ENCODE measurements around the gene BARD1.
"Not testable (repeated sequence)": the region's sequence is repeated elsewhere in the genome, so short reads cannot be mapped to it uniquely, and the experiment has no call there.

Gene BARD1

DNA sequence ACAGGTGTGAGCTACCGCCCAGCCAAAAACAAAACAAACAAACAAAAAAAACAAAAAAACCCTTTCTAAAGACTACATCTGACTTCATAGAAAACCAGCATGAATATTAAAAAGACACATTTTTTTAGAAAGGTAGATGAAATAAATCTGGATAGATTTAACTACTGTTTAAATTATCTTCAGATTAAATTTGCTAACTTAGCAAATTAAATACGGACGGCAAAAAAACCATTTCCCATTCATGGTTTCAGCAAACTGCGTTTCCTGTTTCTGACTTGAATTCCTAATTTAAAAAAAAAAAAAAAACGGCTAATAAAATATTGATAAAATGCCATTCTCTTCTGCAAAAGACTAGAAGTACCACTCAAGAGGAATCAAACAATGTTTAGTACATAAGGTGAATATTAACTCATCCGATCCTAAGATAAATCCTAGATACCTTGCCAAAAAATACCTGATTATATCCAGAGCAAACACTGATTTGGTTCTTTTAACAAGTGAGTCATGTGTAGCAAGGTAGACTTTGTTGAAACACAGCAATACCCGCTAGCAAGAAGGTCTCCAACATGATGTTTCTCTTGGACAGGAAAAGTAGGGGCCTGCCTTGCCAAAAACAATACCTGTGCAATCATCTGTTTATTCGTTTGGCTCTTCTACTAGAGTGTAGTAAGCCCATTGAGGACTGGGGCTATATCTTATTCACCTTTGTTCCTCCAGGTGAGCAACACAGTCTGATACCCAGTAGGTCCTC, 96.2 kb downstream of the BARD1 start:
- Histone ChIP-seq H4K20me1 (no peaks in the 10 kb centered on the region), H3K4me2 (no peak overlapping the region), H3K9ac (no peak overlapping the region), H3K36me3 (peaks cover 6 to 17% (median 14%) of the 10 kb centered on the region in 11 experiments; a peak in 18 of 22 replicates), H3K27me3 (no peaks in the 10 kb centered on the region), H3K4me3 (no peak overlapping the region), H3K9me3 (replicated peaks in 1 of 11) (peaks cover 4 to 13% (median 10%) of the 10 kb centered on the region in 11 experiments; a peak in 21 of 22 replicates), H3K27ac (no peak overlapping the region), H3K4me1 (peaks cover 0 to 8% (median 0%) of the 10 kb centered on the region in 10 experiments; a peak in 4 of 20 replicates)
- no peak for TF ChIP-seq Cebpa-rat (IDR thresholded peaks at IDR 0.05)

DNA sequence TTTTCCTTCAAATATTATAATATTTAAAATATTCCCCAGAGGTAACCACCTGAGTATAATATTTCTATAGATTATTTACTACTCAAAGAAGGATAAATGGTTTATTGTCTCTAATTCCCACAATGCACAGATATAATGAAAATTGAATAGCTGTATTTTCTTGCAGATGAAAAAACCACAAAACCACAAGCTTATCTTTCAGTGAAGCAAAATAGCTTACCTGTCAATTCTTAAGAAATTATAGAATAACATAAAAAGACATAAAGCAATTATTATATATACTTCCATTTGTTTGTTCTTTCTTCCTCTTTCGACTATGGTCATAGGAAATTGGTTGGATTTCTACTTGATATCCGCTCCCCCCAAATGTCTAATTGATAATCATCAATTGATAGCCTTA, 98.8 kb downstream of the BARD1 start:
- Histone ChIP-seq H3K9me3 (replicated peaks in 1 of 11) (no peaks in the 10 kb centered on the region), H3K4me1 (0 out of 20 replicates have a peak, but pooled peaks cover 0 to 3% (median 0%) of the 10 kb centered on the region in 10 experiments), H4K20me1 (no peaks in the 10 kb centered on the region), H3K4me2 (no peak overlapping the region), H3K4me3 (no peak overlapping the region), H3K27ac (no peak overlapping the region), H3K9ac (no peak overlapping the region), H3K27me3 (no peaks in the 10 kb centered on the region), H3K36me3 (no peaks in the 10 kb centered on the region)
- TF ChIP-seq Cebpa-rat (IDR thresholded peaks at IDR 0.05) = no peak

DNA sequence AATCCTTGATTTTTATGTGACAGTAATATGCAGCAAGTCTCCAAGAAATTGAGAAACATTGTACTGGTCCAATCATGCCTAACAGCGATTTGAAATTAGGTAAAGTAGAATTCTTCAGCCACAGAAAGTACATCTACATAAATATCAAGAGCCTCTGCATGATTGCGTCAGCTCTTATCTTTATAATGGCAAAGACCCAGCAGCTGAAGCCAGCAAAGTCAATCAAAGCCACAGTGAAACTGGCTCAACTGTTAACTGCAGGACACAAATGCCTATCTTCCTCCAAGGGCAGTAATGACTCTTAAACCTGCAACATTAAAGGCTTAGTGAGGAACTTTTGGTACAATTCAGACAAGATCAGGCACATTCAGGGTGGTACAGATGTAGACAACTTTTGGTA, 102.5 kb downstream of the BARD1 start:
- no peak for TF ChIP-seq Cebpa-rat (IDR thresholded peaks at IDR 0.05)
- H3K4me1 ChIP-seq = 0 out of 20 replicates have a peak, but pooled peaks cover 0 to 3% (median 0%) of the 10 kb centered on the region in 10 experiments
- H3K27me3 ChIP-seq = no peaks in the 10 kb centered on the region
- no peak overlapping the region for H3K27ac ChIP-seq
- no peak overlapping the region for H3K4me3 ChIP-seq
- H3K36me3 ChIP-seq = no peaks in the 10 kb centered on the region
- H3K9ac ChIP-seq = no peak overlapping the region
- no peak overlapping the region for H3K4me2 ChIP-seq
- H3K9me3 ChIP-seq (replicated peaks in 1 of 11) = no peaks in the 10 kb centered on the region; a peak in 1 of 22 replicates
- H4K20me1 ChIP-seq = no peaks in the 10 kb centered on the region

DNA sequence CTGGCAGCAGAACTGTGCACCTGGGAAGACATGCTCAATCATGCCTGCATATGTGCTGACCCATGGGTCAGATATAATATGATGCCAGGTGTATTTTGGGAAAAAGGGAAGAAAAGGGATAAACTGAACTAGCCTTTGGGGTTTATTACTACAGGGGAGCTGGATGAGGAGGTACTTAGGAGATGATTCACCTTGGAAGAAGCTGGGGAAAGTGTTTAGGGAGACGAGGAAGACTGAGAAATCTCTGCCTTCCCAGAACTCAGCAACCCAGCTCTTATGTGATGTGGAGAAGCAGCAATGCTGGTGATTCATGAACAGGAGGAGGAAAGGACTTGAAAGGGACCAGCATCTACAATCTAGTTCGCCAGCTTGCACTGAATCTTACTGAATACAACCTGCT, 110.2 kb downstream of the BARD1 start:
- H3K4me1 ChIP-seq = no peaks in the 10 kb centered on the region
- no peaks in the 10 kb centered on the region for H3K36me3 ChIP-seq
- H3K4me2 ChIP-seq = no peak overlapping the region
- no peak overlapping the region for H3K27ac ChIP-seq
- peaks cover 0 to 7% (median 0%) of the 10 kb centered on the region in 11 experiments; a peak in 5 of 22 replicates for H3K9me3 ChIP-seq (replicated peaks in 1 of 11)
- no peaks in the 10 kb centered on the region; a peak in 1 of 22 replicates for H4K20me1 ChIP-seq
- H3K27me3 ChIP-seq = no peaks in the 10 kb centered on the region
- no peak overlapping the region for H3K9ac ChIP-seq
- TF ChIP-seq Cebpa-rat (IDR thresholded peaks at IDR 0.05) = no peak
- H3K4me3 ChIP-seq = no peak overlapping the region

DNA sequence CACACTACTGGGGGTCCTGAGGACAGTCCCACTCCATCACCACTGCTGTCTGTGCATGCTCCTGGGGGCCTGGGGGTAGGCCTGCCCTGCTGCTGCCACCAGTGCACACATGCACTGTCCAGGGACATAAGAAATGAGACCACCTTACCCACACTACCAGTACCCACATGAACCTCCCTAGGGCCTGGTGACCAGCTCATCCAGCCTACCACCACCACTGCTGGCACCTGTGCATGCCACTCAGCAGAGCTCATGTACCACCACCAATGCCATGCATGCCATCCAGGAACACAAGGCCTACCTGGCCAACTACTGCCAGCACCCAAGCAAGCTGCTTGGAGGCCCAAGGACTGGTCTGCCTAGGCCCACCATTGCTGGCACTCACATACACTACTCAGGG, 112.8 kb downstream of the BARD1 start:
- peaks cover 0 to 7% (median 0%) of the 10 kb centered on the region in 11 experiments; a peak in 5 of 22 replicates for H3K9me3 ChIP-seq (replicated peaks in 1 of 11)
- no peak overlapping the region for H3K4me3 ChIP-seq
- H3K4me1 ChIP-seq = no peaks in the 10 kb centered on the region
- TF ChIP-seq Cebpa-rat (IDR thresholded peaks at IDR 0.05) = no peak
- no peak overlapping the region for H3K9ac ChIP-seq
- H3K27me3 ChIP-seq = no peaks in the 10 kb centered on the region
- no peaks in the 10 kb centered on the region; a peak in 1 of 22 replicates for H4K20me1 ChIP-seq
- no peaks in the 10 kb centered on the region for H3K36me3 ChIP-seq
- no peak overlapping the region for H3K27ac ChIP-seq
- no peak overlapping the region for H3K4me2 ChIP-seq

DNA sequence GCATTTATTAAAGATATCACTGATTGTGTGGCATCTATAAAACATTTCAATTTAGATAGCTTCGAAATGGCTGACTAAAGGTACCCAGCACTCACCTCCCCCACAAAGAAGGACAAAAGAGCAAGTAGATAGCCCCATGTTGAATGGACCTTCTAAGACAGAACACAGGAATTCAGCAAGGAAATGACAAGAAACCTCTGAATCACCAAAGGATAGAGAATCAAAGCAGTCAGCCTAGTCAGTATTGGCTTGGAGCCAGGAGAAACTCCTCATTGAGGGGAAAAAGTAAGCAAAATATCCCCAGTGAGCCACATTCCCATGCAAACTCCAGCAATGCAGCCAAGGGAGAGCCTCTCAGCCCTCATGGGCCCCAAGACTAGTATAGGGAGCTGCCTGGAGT, 113.7 kb downstream of the BARD1 start:
- H3K9ac ChIP-seq = no peak overlapping the region
- no peaks in the 10 kb centered on the region; a peak in 1 of 22 replicates for H4K20me1 ChIP-seq
- peaks cover 0 to 1% (median 0%) of the 10 kb centered on the region in 11 experiments; a peak in 2 of 22 replicates for H3K9me3 ChIP-seq (replicated peaks in 1 of 11)
- no peaks in the 10 kb centered on the region for H3K36me3 ChIP-seq
- no peak overlapping the region for H3K27ac ChIP-seq
- H3K27me3 ChIP-seq = no peaks in the 10 kb centered on the region
- no peak overlapping the region for H3K4me2 ChIP-seq
- no peaks in the 10 kb centered on the region for H3K4me1 ChIP-seq
- H3K4me3 ChIP-seq = no peak overlapping the region
- TF ChIP-seq Cebpa-rat (IDR thresholded peaks at IDR 0.05) = no peak

DNA sequence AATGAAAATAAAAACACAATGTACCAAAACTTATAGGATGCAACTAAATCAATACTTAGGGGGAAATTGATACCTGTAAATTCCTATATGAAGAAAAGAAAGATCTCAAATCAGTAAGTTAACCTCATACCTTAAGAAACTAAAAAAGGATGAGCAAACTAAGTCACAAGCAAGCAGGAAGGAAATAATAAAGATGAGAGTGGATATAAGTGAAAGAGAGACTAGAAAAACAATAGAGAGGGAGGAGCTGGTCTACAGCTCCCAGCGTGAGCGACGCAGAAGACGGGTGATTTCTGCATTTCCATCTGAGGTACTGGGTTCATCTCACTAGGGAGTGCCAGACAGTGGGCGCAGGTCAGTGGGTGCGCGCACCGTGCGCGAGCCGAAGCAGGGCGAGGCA, 125.9 kb downstream of the BARD1 start:
- not testable (repeated sequence) for H3K36me3 ChIP-seq, H3K4me2 ChIP-seq, H3K9ac ChIP-seq, H3K27ac ChIP-seq, H3K4me1 ChIP-seq, H3K4me3 ChIP-seq, H4K20me1 ChIP-seq, H3K27me3 ChIP-seq
- peaks cover 5 to 19% (median 10%) of the 10 kb centered on the region in 11 experiments; a peak in 16 of 22 replicates for H3K9me3 ChIP-seq (replicated peaks in 1 of 11)

DNA sequence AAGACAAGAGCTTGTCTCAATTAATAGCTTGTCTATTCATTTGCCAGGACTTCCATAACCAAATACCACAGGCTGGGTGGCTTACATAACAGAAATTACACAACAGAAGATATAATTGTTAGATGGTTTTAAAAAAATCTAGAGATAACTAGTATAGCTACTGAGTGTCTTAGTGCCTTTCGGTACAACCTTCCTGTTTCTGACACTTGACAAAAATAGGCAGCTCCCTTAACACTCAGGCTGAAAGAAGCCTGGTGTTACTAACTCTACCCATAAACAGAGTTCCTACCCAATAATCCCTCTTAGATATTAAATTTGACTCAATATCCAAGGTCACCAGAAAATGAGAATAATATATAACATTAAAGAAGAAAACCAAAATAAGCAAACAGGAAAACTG, 129.7 kb downstream of the BARD1 start:
- Histone ChIP-seq H3K4me1 (no peaks in the 10 kb centered on the region), H3K36me3 (no peaks in the 10 kb centered on the region), H3K27me3 (no peaks in the 10 kb centered on the region), H4K20me1 (no peaks in the 10 kb centered on the region), H3K4me3 (no peak overlapping the region), H3K9ac (no peak overlapping the region), H3K9me3 (replicated peaks in 1 of 11) (peaks cover 5 to 19% (median 10%) of the 10 kb centered on the region in 11 experiments; a peak in 16 of 22 replicates), H3K4me2 (no peak overlapping the region), H3K27ac (no peak overlapping the region)
- no peak for TF ChIP-seq Cebpa-rat (IDR thresholded peaks at IDR 0.05)

DNA sequence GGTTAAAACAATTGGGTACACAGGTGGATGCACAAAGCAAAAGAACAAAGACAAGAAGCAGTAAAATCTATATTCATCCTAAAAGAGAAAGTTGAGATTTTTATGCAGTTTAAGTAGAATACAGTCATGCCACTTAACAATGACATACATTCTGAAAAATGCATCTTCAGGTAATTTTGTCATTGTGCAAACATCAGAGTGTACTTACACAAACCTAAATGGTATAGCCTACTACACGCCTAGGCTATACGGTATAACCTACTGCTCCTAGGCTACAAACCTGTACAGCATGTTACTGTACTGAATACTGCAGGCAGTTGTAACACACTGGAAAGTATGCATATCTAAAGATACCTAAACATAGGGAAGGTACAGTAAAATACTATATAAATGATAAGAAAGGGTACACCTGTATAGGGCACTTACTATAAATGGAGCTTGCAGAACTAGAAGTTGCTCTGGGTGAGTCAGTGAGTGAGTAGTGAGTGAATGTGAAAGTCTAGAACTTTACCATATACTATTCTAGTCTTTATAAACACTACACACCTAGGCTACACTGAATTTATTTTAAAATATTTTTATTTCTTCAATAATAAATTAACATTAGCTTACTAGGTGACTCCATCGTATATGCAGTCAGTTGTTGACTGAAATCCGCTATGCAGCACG, 132.9 kb downstream of the BARD1 start:
- TF ChIP-seq Cebpa-rat (IDR thresholded peaks at IDR 0.05) = no peak
- Histone ChIP-seq H4K20me1 (no peaks in the 10 kb centered on the region), H3K4me3 (no peak overlapping the region), H3K27ac (no peak overlapping the region), H3K4me2 (no peak overlapping the region), H3K9ac (no peak overlapping the region), H3K27me3 (no peaks in the 10 kb centered on the region), H3K9me3 (replicated peaks in 1 of 11) (peaks cover 5 to 12% (median 10%) of the 10 kb centered on the region in 11 experiments; a peak in 16 of 22 replicates), H3K36me3 (no peaks in the 10 kb centered on the region), H3K4me1 (peaks cover 1 to 5% (median 3%) of the 10 kb centered on the region in 10 experiments; a peak in 17 of 20 replicates)

All from BLaER1 treated with 17β-estradiol and CSF1 and Interleukin-3, amounts not matched to agents 10 nM and 100 nM (cell line).